Measurements from ENCODE around the gene LRRC10B. TPM values are rescaled to one million over a fixed set of nuclear protein-coding genes. Genes with fewer than 3 reads are reported as not detected.

LRRC10B gene
- polyA plus RNA-seq (2012; ENCODE audit: insufficient read length, low read depth): not detected

- TF ChIP-seq REST (IDR thresholded peaks at IDR 0.05; ENCODE audit: insufficient read depth in 1 of 2, low read depth in 2 of 2, low read length in 2 of 2): no peak
Observed at GRCh38 chr11:61507962-61508861, at the start of gene LRRC10B. Gene LRRC10B, plus strand, starts transcription at chr11:61508749. Its CDS starts 250 bp downstream, at chr11:61508999.

GRCh38 chr11:61460474-61460881 lies 48.1 kb upstream of the LRRC10B start:
- TF ChIP-seq REST (IDR thresholded peaks at IDR 0.05; ENCODE audit: insufficient read depth in 1 of 2, low read depth in 2 of 2, low read length in 2 of 2): no peak
- no peak for TF ChIP-seq POLR2AphosphoS5 (IDR thresholded peaks at IDR 0.05; ENCODE audit: low read depth, low read length)
- TF ChIP-seq TAF1 (IDR thresholded peaks at IDR 0.05; ENCODE audit: borderline replicate concordance, insufficient read depth, low read length): no peak
- TF ChIP-seq FOXP2 (optimal IDR thresholded peaks at IDR 0.05; ENCODE audit: borderline replicate concordance, extremely low read depth, extremely low read length, insufficient read depth): no peak
- no peak for TF ChIP-seq SIN3A (IDR thresholded peaks at IDR 0.05; ENCODE audit: borderline replicate concordance, insufficient read depth, low read length)

- no peak for TF ChIP-seq REST (IDR thresholded peaks at IDR 0.05; ENCODE audit: insufficient read depth in 1 of 2, low read depth in 2 of 2, low read length in 2 of 2)
- no peak for TF ChIP-seq TAF1 (IDR thresholded peaks at IDR 0.05; ENCODE audit: borderline replicate concordance, insufficient read depth, low read length)
- TF ChIP-seq SIN3A (IDR thresholded peaks at IDR 0.05; ENCODE audit: borderline replicate concordance, insufficient read depth, low read length): no peak
- TF ChIP-seq FOXP2 (optimal IDR thresholded peaks at IDR 0.05; ENCODE audit: borderline replicate concordance, extremely low read depth, extremely low read length, insufficient read depth): no peak
Observed at GRCh38 chr11:61460986-61461385, 47.6 kb upstream of the LRRC10B start.

GRCh38 chr11:61468002-61468401 lies 40.5 kb upstream of the LRRC10B start:
- TF ChIP-seq POLR2AphosphoS5 (IDR thresholded peaks at IDR 0.05; ENCODE audit: low read depth, low read length) (no peak), FOXP2 (optimal IDR thresholded peaks at IDR 0.05; ENCODE audit: borderline replicate concordance, extremely low read depth, extremely low read length, insufficient read depth) (no peak), REST (IDR thresholded peaks at IDR 0.05; ENCODE audit: insufficient read depth in 1 of 2, low read depth in 2 of 2, low read length in 2 of 2) (no peak), SIN3A (IDR thresholded peaks at IDR 0.05; ENCODE audit: borderline replicate concordance, insufficient read depth, low read length) (no peak), TAF1 (IDR thresholded peaks at IDR 0.05; ENCODE audit: borderline replicate concordance, insufficient read depth, low read length) (no peak)
